OCI-LY7 (cell line): Measurements from ENCODE around the gene C1orf159. TPM values are rescaled to one million over a fixed set of nuclear protein-coding genes. Genes with fewer than 3 reads are reported as not detected.

Experiments used
- BruUV-seq: library from RNA; stranded (reverse); fragments of 400-500 nt; replicated peaks from 2 replicates; lab custom pipeline; 2021; lab: Mats Ljungman, UMichigan
- CTCF ChIA-PET: fragments of 300-600 bp; sonication (Branson Sonifier 250); formaldehyde crosslinking; loops from one replicate; lab custom pipeline; 2022; ENCODE audit warnings: antibody characterized with exemption; ENCODE audit not compliant: unreplicated experiment; lab: Charles Lee
- POLR2A ChIA-PET: fragments of 300-600 bp; sonication (Branson Sonifier 250); formaldehyde crosslinking; loops from one replicate; lab custom pipeline; 2022; ENCODE audit warnings: antibody characterized with exemption; lab: Charles Lee
- DNase-seq: peaks from one replicate; pipeline ENCODE4 v3.0.0-alpha.2; 2015; ENCODE audit warnings: low spot score
- H2AFZ ChIP-seq: fragments of 200-600 bp; sonication (generic), shearing (Covaris generic); 2 replicates; pipeline ENCODE4 v1.6.1; 2014; ENCODE audit warnings: mild to moderate bottlenecking, antibody characterized with exemption, low read length, moderate library complexity
- H3K27ac ChIP-seq: fragments of 200-600 bp; sonication (generic); 2 replicates; pipeline ENCODE4 v1.5.1; 2014; ENCODE audit warnings: mixed run types, low read depth, mild to moderate bottlenecking, moderate library complexity, low read length, inconsistent platforms; ENCODE audit not compliant: poor library complexity, severe bottlenecking
- H3K36me3 ChIP-seq: fragments of 200-600 bp; sonication (generic); 2 replicates; pipeline ENCODE4 v1.6.1; 2014; ENCODE audit warnings: mild to moderate bottlenecking, antibody characterized with exemption, low read length, moderate library complexity, mixed read lengths; ENCODE audit not compliant: insufficient read depth
- H3K4me1 ChIP-seq: fragments of 200-600 bp; sonication (generic); 2 replicates; pipeline ENCODE4 v1.5.1; 2014; ENCODE audit warnings: mild to moderate bottlenecking, low read length; ENCODE audit not compliant: insufficient read depth, poor library complexity, severe bottlenecking
- H3K4me2 ChIP-seq: fragments of 200-600 bp; sonication (generic); 2 replicates; pipeline ENCODE4 v1.6.1; 2014; ENCODE audit warnings: mild to moderate bottlenecking, low read length
- H3K4me3 ChIP-seq: fragments of 200-600 bp; sonication (generic); 2 replicates; pipeline ENCODE4 v1.5.1; 2014; ENCODE audit warnings: mild to moderate bottlenecking, low read depth, low read length; ENCODE audit not compliant: poor library complexity, severe bottlenecking
- H3K79me2 ChIP-seq: fragments of 200-600 bp; sonication (generic); 2 replicates; pipeline ENCODE4 v1.6.1; 2016; ENCODE audit warnings: low read depth, mild to moderate bottlenecking, low read length, moderate library complexity, mixed read lengths; ENCODE audit not compliant: insufficient read depth
- H3K9me2 ChIP-seq: fragments of 200-600 bp; sonication (generic); 2 replicates; pipeline ENCODE4 v1.6.1; 2016; ENCODE audit warnings: mild to moderate bottlenecking, low read length, mixed read lengths; ENCODE audit not compliant: insufficient read depth
- H3K9me3 ChIP-seq: fragments of 200-600 bp; sonication (generic); 2 replicates; pipeline ENCODE4 v1.6.1; 2014; ENCODE audit warnings: mild to moderate bottlenecking, mixed run types, low read length, mixed read lengths
- H4K20me1 ChIP-seq: fragments of 200-600 bp; sonication (generic); 2 replicates; pipeline ENCODE4 v1.6.1; 2014; ENCODE audit warnings: mild to moderate bottlenecking, antibody characterized with exemption, low read length, moderate library complexity, mixed read lengths; ENCODE audit not compliant: insufficient read depth
- CTCF ChIP-seq: fragments of 200-600 bp; sonication (generic); conservative IDR thresholded peaks from 2 replicates; pipeline ENCODE4 v1.5.1; 2014; ENCODE audit warnings: mild to moderate bottlenecking, antibody characterized with exemption, low read length, moderate library complexity, mixed read lengths
- EZH2phosphoT487 ChIP-seq: fragments of 200-600 bp; sonication (generic); IDR thresholded peaks from 2 replicates; pipeline ENCODE4 v1.6.1; 2018; ENCODE audit warnings: low read depth, borderline replicate concordance, mild to moderate bottlenecking, mixed run types, antibody characterized with exemption, low read length, moderate library complexity, mixed read lengths
- intact Hi-C: fragments of 100-400 bp; cut with micrococcal nuclease; formaldehyde crosslinking; loops from one replicate; pipeline ENCODE4 v1.10.0; 2022; ENCODE audit not compliant: unreplicated experiment
- total RNA-seq, 2 experiments: library from RNA; depleted of rRNA in 1 of 2; stranded (reverse); fragments of >200 nt in 1 of 2; shearing (Covaris generic) in 1 of 2; gene quantifications; 2 replicates each; pipeline ENCODE4 v1.2.3, GENCODE V29; 2014 to 2022

The C1orf159 gene
- total RNA-seq, 2 experiments from 2014 or later, result 24.5 to 27.6 TPM

- H4K20me1 ChIP-seq, result no peaks in the 10 kb centered on the region
- no peaks in the 10 kb centered on the region for H3K36me3 ChIP-seq
- no peaks in the 10 kb centered on the region for H3K9me3 ChIP-seq
- H3K4me3 ChIP-seq, result no peak overlapping the region
- CTCF ChIA-PET, result no interaction called here
- intact Hi-C loops, result loop anchor here (1.0 to 10.0 kb wide), 7 partner anchors 15 to 273 kb away; partner anchors contain the start of genes ACAP3, B3GALT6, C1orf159 and PERM1
- TF ChIP-seq CTCF (no peak), EZH2phosphoT487 (no peak)
- H3K79me2 ChIP-seq, result no peaks in the 10 kb centered on the region
- peaks cover 28% of the 10 kb centered on the region for H3K4me1 ChIP-seq
- H2AFZ ChIP-seq, result no peak overlapping the region
- DNase-seq, result no peak
- no peaks in the 10 kb centered on the region for H3K9me2 ChIP-seq
- no TSS peak for BruUV-seq
- POLR2A ChIA-PET, result no interaction called here
- H3K4me2 ChIP-seq, result peak overlapping the region; percentile 60; the same call in 1 of the 2 replicates
- H3K27ac ChIP-seq, result no peak overlapping the region
These were observed 82.0 kb downstream of the C1orf159 start for GRCh38 chr1:1033731-1034438.

GRCh38 chr1:1033009-1033587 is 82.8 kb downstream of the C1orf159 start:
- ChIA-PET CTCF (interaction anchor here (0.7 kb wide), 1 partner anchor 31 kb away, joined by 5 read pairs; no protein-coding TSS in a partner anchor), POLR2A (no interaction called here)
- Histone ChIP-seq H4K20me1 (no peaks in the 10 kb centered on the region), H3K9me3 (no peaks in the 10 kb centered on the region), H3K4me3 (peak overlapping the region; percentile 62), H3K4me1 (peaks cover 26% of the 10 kb centered on the region), H3K9me2 (no peaks in the 10 kb centered on the region), H3K36me3 (no peaks in the 10 kb centered on the region), H3K27ac (no peak overlapping the region), H2AFZ (no peak overlapping the region), H3K4me2 (peak overlapping the region; percentile 60), H3K79me2 (no peaks in the 10 kb centered on the region)
- peak; percentile 83 for TF ChIP-seq CTCF
- TF ChIP-seq EZH2phosphoT487, result no peak
- intact Hi-C loops, result loop anchor here (1.0 to 10.0 kb wide), 7 partner anchors 14 to 274 kb away; partner anchors contain the start of genes ACAP3, B3GALT6, C1orf159 and PERM1
- no TSS peak for BruUV-seq
- DNase-seq, result peak; percentile 97
